ENCODE data around the gene CLDN24. TPM values are rescaled to one million over a fixed set of nuclear protein-coding genes. Genes with fewer than 3 reads are reported as not detected.

CLDN24 gene
- total RNA-seq, 1 experiment from 2014 or later = not detected

DNA sequence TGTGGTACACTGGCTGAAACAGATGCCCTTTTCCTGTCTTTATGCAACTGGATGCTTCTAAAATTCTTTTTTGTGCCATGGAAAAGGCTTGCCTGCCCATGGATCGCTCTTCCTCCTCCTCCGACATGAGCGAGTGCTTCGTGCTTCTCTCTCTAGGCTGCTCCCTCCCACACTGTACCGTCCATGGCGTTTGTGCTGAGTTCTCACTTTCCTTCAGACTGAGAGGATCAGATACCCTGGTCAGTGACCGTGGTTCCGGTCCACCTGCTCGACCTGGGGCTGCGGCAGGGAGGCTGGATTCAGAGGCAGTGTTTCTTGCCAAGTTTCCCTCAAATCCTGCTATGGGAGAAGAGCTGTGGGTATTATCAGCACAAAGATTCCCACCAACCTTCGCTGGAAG, 10.2 kb upstream of the CLDN24 start:
- CTCF ChIA-PET = no interaction called here

More for the DNA sequence above, 10.2 kb upstream of the CLDN24 start:
- no peaks in the 10 kb centered on the region for H3K9me2 ChIP-seq (ENCODE audit: insufficient read depth)
- H3K9me3 ChIP-seq (ENCODE audit: control insufficient read depth in 1 of 2, insufficient read depth in 1 of 2, low read depth in 1 of 2, low read length in 2 of 2) = peaks cover 0 to 3% of the 10 kb centered on the region in 2 experiments; a peak in 1 of 4 replicates
- no peak overlapping the region for H3K27ac ChIP-seq (ENCODE audit: low read depth, low read length)
- no peak overlapping the region for H2AFZ ChIP-seq (ENCODE audit: low read depth, low read length, poor library complexity, severe bottlenecking)
- intact Hi-C loops (cut with micrococcal nuclease) = no loop called here
- TF ChIP-seq YY1 (IDR thresholded peaks at IDR 0.05; ENCODE audit: extremely low read depth, insufficient replicate concordance, low read depth, low read length) (no peak), SIN3A (IDR thresholded peaks at IDR 0.05; ENCODE audit: low read depth) (no peak), CBX3 (IDR thresholded peaks at IDR 0.05; ENCODE audit: low read depth) (no peak), ATF3 (IDR thresholded peaks at IDR 0.05) (no peak), POLR2A (IDR thresholded peaks at IDR 0.05; ENCODE audit: borderline replicate concordance, extremely low read depth, insufficient read depth, insufficient read length) (no peak), EGR1 (IDR thresholded peaks at IDR 0.05; ENCODE audit: low read depth) (no peak), CEBPB (IDR thresholded peaks at IDR 0.05; ENCODE audit: low read depth) (no peak), TCF7L2 (IDR thresholded peaks at IDR 0.05; ENCODE audit: borderline replicate concordance, extremely low read depth, insufficient read depth, insufficient read length) (no peak), MAX (IDR thresholded peaks at IDR 0.05) (no peak), EZH2 (IDR thresholded peaks at IDR 0.05) (no peak), ZFX (IDR thresholded peaks at IDR 0.05) (no peak), JUND (IDR thresholded peaks at IDR 0.05) (no peak), SRF (IDR thresholded peaks at IDR 0.05; ENCODE audit: low read depth) (no peak), RAD21 (IDR thresholded peaks at IDR 0.05; ENCODE audit: low read depth) (no peak), SP1 (IDR thresholded peaks at IDR 0.05; ENCODE audit: low read depth) (no peak), EZH2phosphoT487 (IDR thresholded peaks at IDR 0.05; ENCODE audit: borderline replicate concordance) (no peak), ZNF274 (IDR thresholded peaks at IDR 0.05; ENCODE audit: low read depth, low read length) (no peak), CTCF (IDR thresholded peaks at IDR 0.05 in 2 of 3, conservative IDR thresholded peaks at IDR 0.05 in 1 of 3; ENCODE audit: borderline replicate concordance in 1 of 3, insufficient read depth in 1 of 3, low read depth in 2 of 3, low read length in 2 of 3) (no peak)
- TF ChIP-seq, protein P1, sequence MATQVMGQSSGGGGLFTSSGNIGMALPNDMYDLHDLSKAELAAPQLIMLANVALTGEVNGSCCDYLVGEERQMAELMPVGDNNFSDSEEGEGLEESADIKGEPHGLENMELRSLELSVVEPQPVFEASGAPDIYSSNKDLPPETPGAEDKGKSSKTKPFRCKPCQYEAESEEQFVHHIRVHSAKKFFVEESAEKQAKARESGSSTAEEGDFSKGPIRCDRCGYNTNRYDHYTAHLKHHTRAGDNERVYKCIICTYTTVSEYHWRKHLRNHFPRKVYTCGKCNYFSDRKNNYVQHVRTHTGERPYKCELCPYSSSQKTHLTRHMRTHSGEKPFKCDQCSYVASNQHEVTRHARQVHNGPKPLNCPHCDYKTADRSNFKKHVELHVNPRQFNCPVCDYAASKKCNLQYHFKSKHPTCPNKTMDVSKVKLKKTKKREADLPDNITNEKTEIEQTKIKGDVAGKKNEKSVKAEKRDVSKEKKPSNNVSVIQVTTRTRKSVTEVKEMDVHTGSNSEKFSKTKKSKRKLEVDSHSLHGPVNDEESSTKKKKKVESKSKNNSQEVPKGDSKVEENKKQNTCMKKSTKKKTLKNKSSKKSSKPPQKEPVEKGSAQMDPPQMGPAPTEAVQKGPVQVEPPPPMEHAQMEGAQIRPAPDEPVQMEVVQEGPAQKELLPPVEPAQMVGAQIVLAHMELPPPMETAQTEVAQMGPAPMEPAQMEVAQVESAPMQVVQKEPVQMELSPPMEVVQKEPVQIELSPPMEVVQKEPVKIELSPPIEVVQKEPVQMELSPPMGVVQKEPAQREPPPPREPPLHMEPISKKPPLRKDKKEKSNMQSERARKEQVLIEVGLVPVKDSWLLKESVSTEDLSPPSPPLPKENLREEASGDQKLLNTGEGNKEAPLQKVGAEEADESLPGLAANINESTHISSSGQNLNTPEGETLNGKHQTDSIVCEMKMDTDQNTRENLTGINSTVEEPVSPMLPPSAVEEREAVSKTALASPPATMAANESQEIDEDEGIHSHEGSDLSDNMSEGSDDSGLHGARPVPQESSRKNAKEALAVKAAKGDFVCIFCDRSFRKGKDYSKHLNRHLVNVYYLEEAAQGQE (IDR thresholded peaks at IDR 0.05; ENCODE audit: low read depth) = no peak
- BruUV-seq (replicated peaks) = no TSS peak
- no peaks in the 10 kb centered on the region for H3K36me3 ChIP-seq (ENCODE audit: control insufficient read depth in 1 of 2, insufficient read depth in 2 of 2, low read length in 2 of 2)
- RAD21 ChIA-PET (ENCODE audit: low non-redundant PET in 1 of 2, low total read pairs in 2 of 2, uncharacterized antibody in 2 of 2, unreplicated experiment in 2 of 2) = no interaction called here
- no peak overlapping the region for H3K4me2 ChIP-seq (ENCODE audit: low read length)
- DNase-seq (ENCODE audit: low read depth, low spot score) (no peak), ATAC-seq (no peak)
- H3K27me3 ChIP-seq (ENCODE audit: insufficient read depth, low read length) = no peaks in the 10 kb centered on the region
- peaks cover 31 to 41% of the 10 kb centered on the region in 2 experiments for H3K4me1 ChIP-seq (ENCODE audit: control insufficient read depth in 1 of 2, insufficient read depth in 2 of 2, low read length in 2 of 2)
- H3K9ac ChIP-seq (ENCODE audit: low read length) = no peak overlapping the region
- no peaks in the 10 kb centered on the region for H3K79me2 ChIP-seq (ENCODE audit: insufficient read depth, low read length)
- H3K4me3 ChIP-seq (replicated peaks in 1 of 2; ENCODE audit: low read depth in 1 of 2, low read length in 2 of 2) = no peak overlapping the region
- POLR2A ChIA-PET = no interaction called here
- no peaks in the 10 kb centered on the region for H4K20me1 ChIP-seq (ENCODE audit: insufficient read depth)
